A673 (cell line): ENCODE data around the gene LPO.

Experiments used
- CTCF ChIP-seq: fragments of 300-800, 200-600 bp; sonication (generic); conservative IDR thresholded peaks from 2 replicates; pipeline ENCODE4 v1.5.1; 2017; ENCODE audit warnings: low read depth, mild to moderate bottlenecking, antibody characterized with exemption, low read length, moderate library complexity, mixed read lengths
- EZH2 ChIP-seq: fragments of 200-600 bp; sonication (generic); IDR thresholded peaks from 2 replicates; pipeline ENCODE4 v1.6.1; 2017; ENCODE audit warnings: borderline replicate concordance, low read depth, mild to moderate bottlenecking, mixed read lengths, antibody characterized with exemption, low read length; ENCODE audit not compliant: poor library complexity, severe bottlenecking

- TF ChIP-seq CTCF (no peak), EZH2 (no peak)
Observed at GRCh38 chr17:58265271-58265670, 26.9 kb downstream of the LPO start.
